MM.1S (cell line): ENCODE data around the gene RHOT1.
"Not testable (repeated sequence)": the region's sequence is repeated elsewhere in the genome, so short reads cannot be mapped to it uniquely, and the experiment has no call there.

ENCODE experiments used
- DNase-seq: peaks from one replicate; pipeline ENCODE4 v3.0.0-alpha.2; 2015
- H2AFZ ChIP-seq: fragments of 300-600 bp; sonication (generic); 2 replicates; pipeline ENCODE4 v1.6.0; 2016; ENCODE audit warnings: antibody characterized with exemption, low read length
- H3F3A ChIP-seq: fragments of 300-600 bp; sonication (generic); 2 replicates; pipeline ENCODE4 v1.6.1; 2016; ENCODE audit warnings: mild to moderate bottlenecking, antibody characterized with exemption, low read length, moderate library complexity, mixed read lengths; ENCODE audit not compliant: insufficient read depth
- H3K27ac ChIP-seq: fragments of 300-600 bp; sonication (generic); 2 replicates; pipeline ENCODE4 v1.5.1; 2016; ENCODE audit warnings: mild to moderate bottlenecking, low read length
- H3K27me3 ChIP-seq: fragments of 300-600 bp; sonication (generic); replicated peaks from 2 replicates; pipeline ENCODE4 v1.6.0; 2016; ENCODE audit warnings: low read length; ENCODE audit not compliant: insufficient read depth
- H3K36me3 ChIP-seq: fragments of 300-600 bp; sonication (generic); replicated peaks from 2 replicates; pipeline ENCODE4 v1.6.1; 2016; ENCODE audit warnings: mild to moderate bottlenecking, low read length, mixed read lengths; ENCODE audit not compliant: insufficient read depth
- H3K4me1 ChIP-seq: fragments of 300-600 bp; sonication (generic); 2 replicates; pipeline ENCODE4 v1.6.1; 2016; ENCODE audit warnings: low read length, mixed read lengths
- H3K4me2 ChIP-seq: fragments of 300-600 bp; sonication (generic); 2 replicates; pipeline ENCODE4 v1.6.0; 2016; ENCODE audit warnings: low read depth, low read length
- H3K4me3 ChIP-seq: fragments of 300-600 bp; sonication (generic); 2 replicates; pipeline ENCODE4 v1.5.1; 2016; ENCODE audit warnings: low read length, mixed read lengths
- H3K79me2 ChIP-seq: fragments of 300-600 bp; sonication (generic); 2 replicates; pipeline ENCODE4 v1.6.1; 2016; ENCODE audit warnings: mixed run types, low read length, mixed read lengths
- H3K9ac ChIP-seq: fragments of 300-600 bp; sonication (generic); 2 replicates; pipeline ENCODE4 v1.6.1; 2016; ENCODE audit warnings: low read length, mixed read lengths
- H3K9me2 ChIP-seq: fragments of 300-600 bp; sonication (generic); replicated peaks from 2 replicates; pipeline ENCODE4 v1.6.1; 2016; ENCODE audit warnings: mild to moderate bottlenecking, low read length, mixed read lengths; ENCODE audit not compliant: insufficient read depth
- H3K9me3 ChIP-seq: fragments of 300-600 bp; sonication (generic); replicated peaks from 2 replicates; pipeline ENCODE4 v1.6.1; 2016; ENCODE audit warnings: mild to moderate bottlenecking, low read length, mixed read lengths; ENCODE audit not compliant: insufficient read depth
- H4K20me1 ChIP-seq: fragments of 300-600 bp; sonication (generic); 2 replicates; pipeline ENCODE4 v1.6.1; 2016; ENCODE audit warnings: mild to moderate bottlenecking, low read length, moderate library complexity, mixed read lengths; ENCODE audit not compliant: insufficient read depth
- CTCF ChIP-seq: fragments of 300-600 bp; sonication (generic); IDR thresholded peaks from 2 replicates; pipeline ENCODE4 v1.5.1; 2016; ENCODE audit warnings: antibody characterized with exemption, low read length, mixed read lengths
- EZH2 ChIP-seq: fragments of 300-600 bp; sonication (generic); optimal IDR thresholded peaks from 2 replicates; pipeline ENCODE3; 2017; ENCODE audit warnings: low read depth, mild to moderate bottlenecking, antibody characterized with exemption, low read length, mixed read lengths
- EZH2phosphoT487 ChIP-seq: fragments of 300-600 bp; sonication (generic); IDR thresholded peaks from 2 replicates; pipeline ENCODE4 v1.6.1; 2018; ENCODE audit warnings: antibody characterized with exemption, low read length

RHOT1 gene

GRCh38 chr17:32142038-32142856, at the start of gene RHOT1:
RHOT1 (plus strand) TSS chr17:32142502; CDS start chr17:32142693, 191 bp downstream.
- Histone ChIP-seq H3K4me2 (peak within 1 kb of the TSS; percentile 94), H3K36me3 (no peaks in the 10 kb centered on the region), H2AFZ (peak within 1 kb of the TSS; percentile 96), H4K20me1 (no peaks in the 10 kb centered on the region), H3K9me2 (no peaks in the 10 kb centered on the region), H3K4me1 (peaks cover 5% of the 10 kb centered on the region; the same call in 1 of the 2 replicates), H3K4me3 (peak within 1 kb of the TSS; percentile 86), H3K9ac (peak within 1 kb of the TSS; percentile 59), H3F3A (peaks cover 15% of the 10 kb centered on the region), H3K79me2 (peaks cover 39% of the 10 kb centered on the region), H3K27me3 (no peaks in the 10 kb centered on the region), H3K9me3 (no peaks in the 10 kb centered on the region), H3K27ac (peak within 1 kb of the TSS; percentile 48; the same call in 1 of the 2 replicates)
- TF ChIP-seq EZH2phosphoT487 (no peak), EZH2 (no peak), CTCF (peak; percentile 65)
- DNase-seq = peak; percentile 84

DNA sequence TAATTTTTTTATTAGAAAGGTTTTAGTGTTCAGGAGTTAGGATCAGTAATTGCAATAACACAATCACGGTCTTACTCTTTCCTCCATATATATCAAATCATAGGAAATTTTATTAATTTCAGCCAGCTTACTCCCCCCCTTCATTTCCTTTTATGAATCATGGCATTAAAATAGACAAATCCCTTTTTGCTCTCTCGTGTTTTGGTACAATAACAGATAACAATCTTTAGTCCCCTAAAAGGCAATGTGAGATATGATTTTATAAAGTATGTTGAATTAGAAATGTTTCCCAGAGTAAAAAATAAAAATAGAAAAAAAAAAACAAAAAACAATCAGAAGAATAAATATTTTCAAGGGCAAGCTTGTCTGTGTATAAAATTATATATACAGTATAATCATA, 42.6 kb upstream of the RHOT1 start:
- no peak overlapping the region for H3K4me2 ChIP-seq

DNA sequence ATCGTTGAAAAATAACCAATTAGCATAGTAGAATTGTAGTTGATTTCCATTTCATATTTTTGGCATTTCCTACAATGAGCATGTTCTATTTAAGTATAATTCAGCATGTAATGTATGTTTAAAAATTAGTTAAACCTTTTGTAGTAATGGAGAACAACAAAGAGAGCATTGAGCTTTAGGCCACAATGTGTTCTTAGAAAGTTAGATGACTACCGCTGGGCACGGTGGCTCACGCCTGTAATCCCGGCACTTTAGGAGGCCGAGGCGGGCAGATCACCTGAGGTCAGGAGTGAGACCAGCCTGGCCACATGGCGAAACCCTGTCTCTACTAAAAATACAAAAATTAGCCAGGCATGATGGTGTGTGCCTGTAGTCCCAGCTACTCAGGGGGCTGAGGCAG, 42.0 kb upstream of the RHOT1 start:
- H3K4me1 ChIP-seq, H3K27ac ChIP-seq, H4K20me1 ChIP-seq, DNase-seq, H3K4me3 ChIP-seq, H3F3A ChIP-seq, H3K9ac ChIP-seq, H3K9me2 ChIP-seq, H3K36me3 ChIP-seq, H2AFZ ChIP-seq, H3K27me3 ChIP-seq, H3K4me2 ChIP-seq, H3K9me3 ChIP-seq, H3K79me2 ChIP-seq: not testable (repeated sequence)

More for the DNA sequence above, 42.6 kb upstream of the RHOT1 start:
- TF ChIP-seq EZH2phosphoT487 (no peak), CTCF (no peak), EZH2 (no peak)
- no peaks in the 10 kb centered on the region for H3K27me3 ChIP-seq
- H3K36me3 ChIP-seq = no peaks in the 10 kb centered on the region
- DNase-seq = no peak
- no peaks in the 10 kb centered on the region for H4K20me1 ChIP-seq
- H3K27ac ChIP-seq = no peak overlapping the region
- H3K4me3 ChIP-seq = no peak overlapping the region
- no peaks in the 10 kb centered on the region for H3K9me3 ChIP-seq
- H3K79me2 ChIP-seq = no peaks in the 10 kb centered on the region
- H3K9ac ChIP-seq = no peak overlapping the region
- H2AFZ ChIP-seq = no peak overlapping the region
- H3F3A ChIP-seq = no peaks in the 10 kb centered on the region
- no peaks in the 10 kb centered on the region for H3K4me1 ChIP-seq
- no peaks in the 10 kb centered on the region for H3K9me2 ChIP-seq
